ENCODE measurements around the gene NR2C2.

DNA sequence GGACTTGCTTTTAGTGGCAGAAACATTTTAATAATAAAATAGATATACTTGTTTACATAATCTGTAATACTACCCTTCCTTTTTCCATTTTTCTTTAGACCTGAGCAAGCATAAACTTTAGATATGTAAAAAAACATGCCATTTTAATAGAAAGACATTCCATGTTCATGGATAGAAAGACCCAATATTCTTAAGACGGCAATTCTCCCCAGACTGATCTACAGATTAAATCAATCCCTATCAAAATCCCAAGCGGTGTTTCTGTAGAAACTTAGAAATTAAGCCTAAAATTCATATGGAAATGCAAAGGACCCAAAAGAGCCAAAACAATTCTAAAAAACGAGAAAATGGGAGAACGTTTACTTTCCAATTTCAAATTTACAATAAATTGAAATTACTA is 106.2 kb downstream of the NR2C2 start:
- TF ChIP-seq POLR2AphosphoS5 (IDR thresholded peaks at IDR 0.05; ENCODE audit: low read depth, low read length): no peak
- TF ChIP-seq, protein P1, sequence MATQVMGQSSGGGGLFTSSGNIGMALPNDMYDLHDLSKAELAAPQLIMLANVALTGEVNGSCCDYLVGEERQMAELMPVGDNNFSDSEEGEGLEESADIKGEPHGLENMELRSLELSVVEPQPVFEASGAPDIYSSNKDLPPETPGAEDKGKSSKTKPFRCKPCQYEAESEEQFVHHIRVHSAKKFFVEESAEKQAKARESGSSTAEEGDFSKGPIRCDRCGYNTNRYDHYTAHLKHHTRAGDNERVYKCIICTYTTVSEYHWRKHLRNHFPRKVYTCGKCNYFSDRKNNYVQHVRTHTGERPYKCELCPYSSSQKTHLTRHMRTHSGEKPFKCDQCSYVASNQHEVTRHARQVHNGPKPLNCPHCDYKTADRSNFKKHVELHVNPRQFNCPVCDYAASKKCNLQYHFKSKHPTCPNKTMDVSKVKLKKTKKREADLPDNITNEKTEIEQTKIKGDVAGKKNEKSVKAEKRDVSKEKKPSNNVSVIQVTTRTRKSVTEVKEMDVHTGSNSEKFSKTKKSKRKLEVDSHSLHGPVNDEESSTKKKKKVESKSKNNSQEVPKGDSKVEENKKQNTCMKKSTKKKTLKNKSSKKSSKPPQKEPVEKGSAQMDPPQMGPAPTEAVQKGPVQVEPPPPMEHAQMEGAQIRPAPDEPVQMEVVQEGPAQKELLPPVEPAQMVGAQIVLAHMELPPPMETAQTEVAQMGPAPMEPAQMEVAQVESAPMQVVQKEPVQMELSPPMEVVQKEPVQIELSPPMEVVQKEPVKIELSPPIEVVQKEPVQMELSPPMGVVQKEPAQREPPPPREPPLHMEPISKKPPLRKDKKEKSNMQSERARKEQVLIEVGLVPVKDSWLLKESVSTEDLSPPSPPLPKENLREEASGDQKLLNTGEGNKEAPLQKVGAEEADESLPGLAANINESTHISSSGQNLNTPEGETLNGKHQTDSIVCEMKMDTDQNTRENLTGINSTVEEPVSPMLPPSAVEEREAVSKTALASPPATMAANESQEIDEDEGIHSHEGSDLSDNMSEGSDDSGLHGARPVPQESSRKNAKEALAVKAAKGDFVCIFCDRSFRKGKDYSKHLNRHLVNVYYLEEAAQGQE (IDR thresholded peaks at IDR 0.05; ENCODE audit: insufficient read depth in 1 of 2, low read depth in 2 of 2, low read length in 2 of 2): no peak
